Activated CD4-positive, alpha-beta memory T cell treated with anti-CD3 and anti-CD28 coated beads, Interleukin-2, amount 10 ng/mL, durations not matched to agents 7 days and 5 days (primary cell): ENCODE measurements around the gene C2orf15. TPM values are rescaled to one million over a fixed set of nuclear protein-coding genes. Genes with fewer than 3 reads are reported as not detected.

Experiments
- CTCF ChIA-PET: fragments of 350-600 bp; sonication (Branson Sonifier 250); formaldehyde crosslinking; loops from one replicate; lab custom pipeline; 2021; ENCODE audit warnings: antibody characterized with exemption, inconsistent platforms; lab: Charles Lee
- POLR2A ChIA-PET: fragments of 350-600 bp; sonication (Branson Sonifier 250); formaldehyde crosslinking; loops from one replicate; lab custom pipeline; 2021; ENCODE audit warnings: antibody characterized with exemption; lab: Charles Lee
- DNase-seq: peaks from one replicate; pipeline ENCODE4 v3.0.0-alpha.2; 2020
- H3K27ac Mint-ChIP-seq: one replicate; pipeline ENCODE4 v1.8.0; 2021; ENCODE audit warnings: mild to moderate bottlenecking, mixed read lengths
- H3K27me3 Mint-ChIP-seq: one replicate; pipeline ENCODE4 v1.8.0; 2021; ENCODE audit warnings: mixed read lengths
- H3K36me3 Mint-ChIP-seq: one replicate; pipeline ENCODE4 v1.8.0; 2021; ENCODE audit warnings: low read depth, mixed read lengths
- H3K4me1 Mint-ChIP-seq: one replicate; pipeline ENCODE4 v1.8.0; 2021; ENCODE audit warnings: mixed read lengths
- H3K4me3 Mint-ChIP-seq: one replicate; pipeline ENCODE4 v1.8.0; 2021; ENCODE audit warnings: mild to moderate bottlenecking, mixed read lengths
- H3K9me3 Mint-ChIP-seq: one replicate; pipeline ENCODE4 v1.8.0; 2021; ENCODE audit warnings: mixed read lengths
- total RNA-seq, 2 experiments: library from RNA; stranded (reverse); gene quantifications; one replicate each; pipeline ENCODE4 v1.2.3, GENCODE V29; 2021

C2orf15 gene
- total RNA-seq, 2 experiments from 2014 or later = 0.18 to 0.35 TPM

DNA sequence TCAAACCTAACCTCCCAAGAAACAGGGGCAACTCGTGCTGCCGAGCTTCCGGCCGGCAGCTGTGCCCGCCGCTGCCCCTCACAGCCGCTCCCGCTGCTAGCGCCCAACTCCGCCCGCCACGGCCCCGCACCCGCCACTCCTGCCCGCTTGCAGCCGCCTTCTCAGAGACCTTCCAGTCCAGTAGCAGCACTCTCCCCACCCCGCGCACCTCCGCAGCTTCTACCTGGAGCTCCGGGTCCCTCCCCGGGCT is 722 bp upstream of the C2orf15 start:
- POLR2A ChIA-PET = interaction anchor here (0.8 to 3.3 kb wide), 8 partner anchors 12 to 532 kb away, joined by 3 to 32 read pairs (median 4); partner anchors contain the start of genes EIF5B, LIPT1, MITD1 and MRPL30
- Mint-ChIP-seq H3K27ac (peak overlapping the region; percentile 85), H3K9me3 (no peaks in the 10 kb centered on the region), H3K36me3 (peaks cover 3% of the 10 kb centered on the region), H3K27me3 (peaks cover 9% of the 10 kb centered on the region), H3K4me3 (peak overlapping the region; percentile 97), H3K4me1 (peaks cover 23% of the 10 kb centered on the region)
- no peak for DNase-seq
- CTCF ChIA-PET = interaction anchor here (0.8 to 2.0 kb wide), 6 partner anchors 9 to 56 kb away, joined by 3 to 8 read pairs (median 4); partner anchors contain the start of genes LIPT1, MITD1, MRPL30 and TSGA10

DNA sequence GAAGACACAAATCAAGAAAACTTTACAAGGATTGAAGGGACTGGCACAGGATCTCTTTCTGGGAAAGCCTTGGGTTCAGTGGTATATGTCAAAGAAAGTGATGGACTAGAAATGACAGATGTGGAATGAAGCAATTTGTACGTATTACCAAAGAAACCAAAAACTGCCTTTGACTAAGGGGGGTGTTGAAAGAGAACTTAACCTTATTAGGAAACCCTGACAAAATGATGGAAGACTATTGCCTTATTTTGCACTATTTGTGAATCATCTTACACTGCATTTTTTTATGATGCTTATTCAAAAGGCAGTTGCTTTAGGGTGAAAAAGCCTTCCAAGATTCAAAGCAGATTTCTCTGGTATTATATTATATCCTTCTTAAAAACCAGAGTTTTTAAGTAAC is 9.2 kb downstream of the C2orf15 start:
- POLR2A ChIA-PET = no interaction called here

DNA sequence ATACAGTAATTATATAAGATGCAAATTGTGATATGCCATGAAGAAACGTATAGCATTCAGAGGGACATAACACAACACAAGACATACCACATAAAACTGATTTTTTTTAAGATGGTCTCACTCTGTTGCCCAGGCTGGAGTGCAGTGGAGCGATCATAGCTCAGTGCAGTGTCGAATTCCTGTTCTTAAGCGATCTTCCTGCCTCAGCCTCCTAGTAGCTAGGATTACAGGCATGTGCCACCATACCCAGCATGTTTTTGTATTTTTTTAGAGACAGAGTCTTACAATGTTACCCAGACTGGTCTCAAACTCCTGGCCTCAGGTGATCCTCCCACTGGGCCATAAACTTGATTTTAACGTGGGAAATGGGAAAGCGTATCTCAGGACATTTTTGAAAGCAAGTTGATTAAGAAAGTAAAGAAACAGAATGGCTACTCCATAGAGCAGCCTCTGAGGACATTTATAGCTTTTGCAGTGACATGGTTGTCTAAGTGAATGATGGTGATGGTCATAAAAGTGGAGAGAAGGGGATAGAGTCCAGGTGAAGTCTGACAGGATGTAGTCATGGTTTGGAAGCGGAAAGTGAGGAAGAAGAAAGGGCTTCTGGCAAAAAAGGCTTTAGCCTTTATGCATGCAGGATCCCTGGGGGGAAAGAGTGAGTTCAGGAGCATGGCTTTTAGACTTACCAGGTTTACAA is 10.8 kb downstream of the C2orf15 start:
- Mint-ChIP-seq H3K36me3 (peaks cover 9% of the 10 kb centered on the region), H3K9me3 (no peaks in the 10 kb centered on the region), H3K4me1 (peaks cover 24% of the 10 kb centered on the region), H3K27me3 (no peaks in the 10 kb centered on the region), H3K27ac (no peak overlapping the region), H3K4me3 (no peak overlapping the region)
- ChIA-PET POLR2A (interaction anchor here (1.2 to 2.1 kb wide), 2 partner anchors 12 to 28 kb away, joined by 3 to 5 read pairs; partner anchors contain the start of gene C2orf15), CTCF (no interaction called here)
- no peak for DNase-seq

More for the DNA sequence above, 9.2 kb downstream of the C2orf15 start:
- CTCF ChIA-PET = interaction anchor here (0.6 to 0.8 kb wide), 2 partner anchors 7 to 10 kb away, joined by 3 to 4 read pairs; partner anchors contain the start of gene C2orf15
- H3K9me3 Mint-ChIP-seq = no peaks in the 10 kb centered on the region
- no peaks in the 10 kb centered on the region for H3K27me3 Mint-ChIP-seq
- no peaks in the 10 kb centered on the region for H3K36me3 Mint-ChIP-seq
- DNase-seq = no peak
- H3K27ac Mint-ChIP-seq = no peak overlapping the region
- peaks cover 9% of the 10 kb centered on the region for H3K4me1 Mint-ChIP-seq
- H3K4me3 Mint-ChIP-seq = no peak overlapping the region

DNA sequence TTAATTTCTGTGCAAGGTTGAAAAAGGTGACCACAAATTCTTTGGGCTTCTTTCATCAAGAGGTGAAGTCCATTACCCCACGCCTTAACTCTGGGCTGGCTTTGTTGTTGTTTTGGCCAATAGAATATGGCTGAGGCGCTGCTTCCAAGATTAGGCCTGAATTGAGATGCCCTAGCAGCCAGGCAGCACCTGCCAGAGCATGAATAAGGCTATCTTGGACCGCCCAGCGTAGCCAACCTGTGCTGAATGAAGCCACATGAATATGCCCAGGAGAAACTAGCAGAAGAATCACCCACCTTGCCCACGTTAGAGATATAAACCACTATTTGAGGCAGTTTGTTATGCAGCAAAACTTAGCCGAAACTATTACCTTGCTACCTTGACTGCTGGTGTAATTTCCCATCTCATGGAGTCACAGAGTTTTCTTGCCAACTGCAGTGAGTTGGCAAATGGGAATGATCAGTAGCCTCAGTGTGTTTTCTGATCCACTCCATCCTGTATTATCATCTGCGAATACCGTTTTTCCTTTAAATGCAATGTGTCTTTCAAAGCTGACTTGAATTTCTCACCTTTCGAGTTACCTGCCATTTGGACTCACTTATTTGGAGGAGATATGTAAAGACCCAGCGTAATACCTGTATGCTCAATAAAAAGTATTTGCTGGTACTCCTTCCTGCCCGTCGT is 12.6 kb downstream of the C2orf15 start:
- no peak overlapping the region for H3K4me3 Mint-ChIP-seq
- peaks cover 14% of the 10 kb centered on the region for H3K36me3 Mint-ChIP-seq
- H3K9me3 Mint-ChIP-seq = no peaks in the 10 kb centered on the region
- peaks cover 29% of the 10 kb centered on the region for H3K4me1 Mint-ChIP-seq
- peak overlapping the region; percentile 72 for H3K27ac Mint-ChIP-seq
- H3K27me3 Mint-ChIP-seq = no peaks in the 10 kb centered on the region
- DNase-seq = no peak
- ChIA-PET POLR2A (interaction anchor here (0.7 to 4.7 kb wide), 12 partner anchors 13 to 425 kb away, joined by 3 to 32 read pairs (median 4); partner anchors contain the start of genes C2orf15, MITD1, MRPL30 and TXNDC9), CTCF (interaction anchor here (2.3 to 4.5 kb wide), 2 partner anchors 14 to 26 kb away, joined by 7 to 23 read pairs; no protein-coding TSS in a partner anchor)

DNA sequence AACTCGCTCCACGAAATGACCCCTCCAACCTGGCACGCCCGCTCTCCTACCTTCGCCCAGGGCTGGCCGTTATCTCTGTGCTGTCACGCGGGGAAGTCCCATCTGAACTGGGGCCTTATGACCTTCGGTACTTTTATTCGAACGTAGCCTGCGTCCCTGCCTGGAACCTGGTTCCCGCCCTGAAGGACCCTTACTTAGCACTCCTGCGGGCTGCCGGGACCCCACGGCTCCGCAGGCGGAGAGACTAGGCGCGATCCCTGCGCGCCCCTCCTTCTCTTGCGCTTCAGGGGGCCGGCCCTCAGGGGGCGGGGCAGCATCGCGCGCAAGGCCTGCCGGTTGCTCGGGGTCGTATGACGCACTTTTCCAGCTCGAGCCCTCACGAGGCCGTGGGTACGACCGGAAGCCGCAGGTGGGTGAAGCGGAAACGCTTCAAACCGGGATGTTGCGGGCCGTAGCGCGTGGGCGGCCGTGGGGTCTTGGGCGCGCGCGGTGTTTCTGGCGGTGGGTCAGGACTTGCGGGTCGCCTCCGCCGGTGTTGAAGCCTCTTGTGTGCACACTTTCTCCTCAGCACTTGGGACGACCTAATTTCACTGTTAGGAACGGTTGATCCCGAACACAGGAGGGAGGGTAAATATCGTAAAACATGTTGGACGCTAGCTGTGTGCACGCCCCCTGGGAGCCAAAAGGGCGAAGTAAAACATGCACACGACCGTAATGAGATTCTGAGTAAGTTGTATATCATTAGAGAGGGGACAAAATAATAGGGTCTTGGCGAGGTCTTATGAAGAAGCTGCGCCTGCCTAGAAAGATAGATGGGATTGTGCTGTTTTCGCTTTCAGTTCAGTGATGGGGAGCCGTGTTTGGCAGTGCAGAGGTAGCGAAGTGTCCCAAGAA is 13.4 kb downstream of the C2orf15 start, which contains the start of the genes LIPT1 and TSGA10:
Gene LIPT1 (plus strand): TSS at position 325 of the 894 bp plus-strand sequence. CDS start 6,991 bp downstream, outside the sequence.
Gene TSGA10 (minus strand): TSS at position 300 of the 894 bp plus-strand sequence. CDS start 45,503 bp downstream, outside the sequence.
- Mint-ChIP-seq H3K36me3 (peaks cover 19% of the 10 kb centered on the region), H3K9me3 (no peaks in the 10 kb centered on the region), H3K4me3 (no peak within 1 kb of the TSS), H3K27me3 (no peaks in the 10 kb centered on the region), H3K27ac (peak within 1 kb of the TSS; percentile 72), H3K4me1 (peaks cover 29% of the 10 kb centered on the region)
- ChIA-PET CTCF (interaction anchor here (1.2 to 4.5 kb wide), 4 partner anchors 13 to 25 kb away, joined by 3 to 23 read pairs (median 8); partner anchors contain the start of gene C2orf15), POLR2A (interaction anchor here (0.6 to 4.7 kb wide), 16 partner anchors 9 to 546 kb away, joined by 3 to 32 read pairs (median 4); partner anchors contain the start of genes C2orf15, COA5, MITD1 and MRPL30)
- DNase-seq = peak; percentile 93

DNA sequence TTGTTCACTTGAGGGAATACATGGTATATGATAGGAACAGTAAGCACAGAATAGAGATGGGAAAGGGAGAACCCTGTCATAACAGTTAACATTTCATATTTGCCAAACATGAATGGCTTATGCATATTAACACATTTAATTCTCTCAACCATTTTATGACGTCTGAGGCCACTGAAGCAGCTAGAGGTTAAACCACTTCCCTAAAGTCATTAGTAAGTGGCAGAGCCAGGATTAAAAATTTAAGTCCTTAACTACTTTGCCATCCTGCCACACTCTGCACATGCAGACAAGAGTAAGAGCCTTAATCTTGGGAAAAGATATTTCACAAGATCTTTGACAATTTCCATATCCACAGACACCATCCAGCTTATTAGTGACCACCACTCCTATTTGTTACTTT is 15.4 kb downstream of the C2orf15 start:
- H3K4me3 Mint-ChIP-seq = no peak overlapping the region
- POLR2A ChIA-PET = interaction anchor here (1.3 to 4.7 kb wide), 4 partner anchors 13 to 427 kb away, joined by 3 to 32 read pairs (median 4); partner anchors contain the start of gene C2orf15
- H3K9me3 Mint-ChIP-seq = no peaks in the 10 kb centered on the region
- H3K36me3 Mint-ChIP-seq = peaks cover 19% of the 10 kb centered on the region
- no peak for DNase-seq
- CTCF ChIA-PET = interaction anchor here (1.5 to 4.5 kb wide), 3 partner anchors 11 to 23 kb away, joined by 5 to 23 read pairs (median 15); partner anchors contain the start of gene MITD1
- peaks cover 26% of the 10 kb centered on the region for H3K4me1 Mint-ChIP-seq
- no peaks in the 10 kb centered on the region for H3K27me3 Mint-ChIP-seq
- H3K27ac Mint-ChIP-seq = no peak overlapping the region

DNA sequence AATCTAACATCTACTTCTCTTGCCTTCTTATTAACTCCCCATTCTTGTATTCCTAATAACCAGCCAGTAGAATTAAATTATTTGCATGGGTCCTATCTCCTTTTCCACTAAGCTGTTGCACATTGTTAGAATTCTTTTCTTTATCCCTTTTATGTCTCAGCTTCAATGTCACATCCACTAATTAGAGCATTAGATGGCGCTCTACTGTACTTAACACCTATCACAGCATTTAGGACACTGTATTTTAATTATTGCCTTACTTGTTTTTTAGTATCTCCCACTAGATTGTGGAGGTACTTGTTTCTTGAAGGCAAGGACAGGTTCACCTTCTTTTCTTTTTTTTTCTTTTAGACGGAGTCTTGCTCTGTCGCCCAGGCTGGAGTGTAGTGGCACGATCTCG is 17.1 kb downstream of the C2orf15 start:
- H3K27ac Mint-ChIP-seq = no peak overlapping the region
- POLR2A ChIA-PET = interaction anchor here (1.6 to 4.7 kb wide), 2 partner anchors 11 to 17 kb away, joined by 4 to 32 read pairs; partner anchors contain the start of gene C2orf15
- CTCF ChIA-PET = interaction anchor here (0.7 to 4.5 kb wide), 6 partner anchors 7 to 322 kb away, joined by 3 to 23 read pairs (median 4); partner anchors contain the start of genes C2orf15 and MITD1

DNA sequence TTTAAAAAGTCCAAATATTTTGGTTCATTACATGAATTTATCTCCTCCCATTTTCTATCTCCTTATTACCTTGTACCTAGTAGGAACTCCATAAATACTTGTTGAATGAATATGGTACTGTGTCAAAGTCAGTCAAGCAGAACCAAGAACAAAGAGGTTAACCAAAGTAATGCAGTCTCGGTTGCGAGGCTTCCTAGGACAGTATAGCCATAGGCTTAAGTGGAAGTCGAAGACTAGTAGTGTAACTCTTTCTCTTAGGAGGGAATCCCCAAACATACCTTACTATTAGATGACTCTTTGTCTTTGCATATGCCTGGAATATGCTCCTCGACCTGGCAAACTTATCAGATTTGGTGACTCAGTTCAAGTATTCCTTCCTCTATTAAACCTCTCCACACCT is 18.1 kb downstream of the C2orf15 start:
- Mint-ChIP-seq H3K27ac (no peak overlapping the region), H3K4me3 (no peak overlapping the region), H3K4me1 (peaks cover 26% of the 10 kb centered on the region), H3K9me3 (no peaks in the 10 kb centered on the region), H3K27me3 (no peaks in the 10 kb centered on the region), H3K36me3 (peaks cover 31% of the 10 kb centered on the region)
- POLR2A ChIA-PET = no interaction called here
- CTCF ChIA-PET = interaction anchor here (1.4 to 3.7 kb wide), 2 partner anchors 18 to 21 kb away, joined by 3 to 15 read pairs; partner anchors contain the start of genes C2orf15 and MITD1
- no peak for DNase-seq

More for the DNA sequence above, 17.1 kb downstream of the C2orf15 start:
- no peak overlapping the region for H3K4me3 Mint-ChIP-seq
- no peak for DNase-seq
- H3K27me3 Mint-ChIP-seq = no peaks in the 10 kb centered on the region
- H3K4me1 Mint-ChIP-seq = peaks cover 26% of the 10 kb centered on the region
- H3K36me3 Mint-ChIP-seq = peaks cover 24% of the 10 kb centered on the region
- H3K9me3 Mint-ChIP-seq = no peaks in the 10 kb centered on the region

DNA sequence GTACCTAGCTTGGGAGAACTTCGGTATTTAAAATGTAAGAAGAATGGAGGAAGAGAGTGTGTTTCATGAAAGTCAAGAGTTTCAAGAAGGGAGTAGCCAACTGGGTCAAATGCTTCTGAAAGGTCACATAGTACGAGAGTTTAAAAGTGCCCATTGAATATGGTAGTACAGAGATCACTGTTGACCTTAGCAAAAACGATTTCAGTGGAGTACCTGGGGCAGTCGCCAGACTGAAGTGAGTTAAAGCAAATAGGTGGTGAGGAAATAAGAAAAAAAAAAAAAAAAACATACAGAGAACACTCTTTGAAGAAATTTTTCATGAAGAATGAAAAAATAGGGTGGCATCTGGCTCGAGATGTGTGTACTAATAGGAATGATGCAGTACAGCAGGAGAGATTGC is 24.7 kb downstream of the C2orf15 start:
- POLR2A ChIA-PET = interaction anchor here (0.7 to 1.5 kb wide), 2 partner anchors 10 to 14 kb away, joined by 3 to 6 read pairs; partner anchors contain the start of genes MITD1 and MRPL30

DNA sequence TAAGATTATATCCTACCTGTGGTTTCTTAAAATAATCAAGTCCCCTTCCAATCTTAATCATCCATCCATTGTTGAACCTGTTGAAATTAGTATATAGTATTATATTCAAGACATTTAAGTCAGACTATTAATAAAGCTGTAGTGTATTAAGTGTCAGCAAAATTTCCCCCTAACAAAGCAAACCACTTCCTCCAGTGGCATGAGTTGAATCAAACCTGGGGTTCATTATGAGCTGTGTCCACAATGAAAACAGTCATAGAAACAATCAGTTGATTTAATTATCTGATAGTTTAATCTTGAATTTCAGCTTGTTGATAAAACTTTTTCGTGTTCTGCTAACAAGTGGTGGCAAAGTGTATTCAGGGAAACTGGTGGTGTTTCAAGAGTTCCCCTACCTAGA is 28.0 kb downstream of the C2orf15 start:
- H3K27me3 Mint-ChIP-seq = no peaks in the 10 kb centered on the region
- DNase-seq = no peak
- no peaks in the 10 kb centered on the region for H3K9me3 Mint-ChIP-seq
- H3K4me1 Mint-ChIP-seq = peaks cover 24% of the 10 kb centered on the region
- CTCF ChIA-PET = interaction anchor here (0.6 to 3.3 kb wide), 4 partner anchors 9 to 321 kb away, joined by 3 to 23 read pairs (median 4); partner anchors contain the start of genes LIPT1, MITD1, MRPL30 and TSGA10
- H3K36me3 Mint-ChIP-seq = peaks cover 68% of the 10 kb centered on the region
- POLR2A ChIA-PET = interaction anchor here (1.0 to 2.4 kb wide), 3 partner anchors 11 to 14 kb away, joined by 4 to 15 read pairs (median 4); partner anchors contain the start of genes MITD1 and MRPL30
- H3K4me3 Mint-ChIP-seq = no peak overlapping the region
- H3K27ac Mint-ChIP-seq = peak overlapping the region; percentile 9

More for the DNA sequence above, 24.7 kb downstream of the C2orf15 start:
- no peak for DNase-seq
- Mint-ChIP-seq H3K27ac (peak overlapping the region; percentile 41), H3K36me3 (peaks cover 60% of the 10 kb centered on the region), H3K4me1 (peaks cover 17% of the 10 kb centered on the region), H3K4me3 (no peak overlapping the region), H3K9me3 (no peaks in the 10 kb centered on the region), H3K27me3 (no peaks in the 10 kb centered on the region)
- CTCF ChIA-PET = interaction anchor here (0.7 to 1.5 kb wide), 4 partner anchors 8 to 281 kb away, joined by 4 read pairs; no protein-coding TSS in a partner anchor

DNA sequence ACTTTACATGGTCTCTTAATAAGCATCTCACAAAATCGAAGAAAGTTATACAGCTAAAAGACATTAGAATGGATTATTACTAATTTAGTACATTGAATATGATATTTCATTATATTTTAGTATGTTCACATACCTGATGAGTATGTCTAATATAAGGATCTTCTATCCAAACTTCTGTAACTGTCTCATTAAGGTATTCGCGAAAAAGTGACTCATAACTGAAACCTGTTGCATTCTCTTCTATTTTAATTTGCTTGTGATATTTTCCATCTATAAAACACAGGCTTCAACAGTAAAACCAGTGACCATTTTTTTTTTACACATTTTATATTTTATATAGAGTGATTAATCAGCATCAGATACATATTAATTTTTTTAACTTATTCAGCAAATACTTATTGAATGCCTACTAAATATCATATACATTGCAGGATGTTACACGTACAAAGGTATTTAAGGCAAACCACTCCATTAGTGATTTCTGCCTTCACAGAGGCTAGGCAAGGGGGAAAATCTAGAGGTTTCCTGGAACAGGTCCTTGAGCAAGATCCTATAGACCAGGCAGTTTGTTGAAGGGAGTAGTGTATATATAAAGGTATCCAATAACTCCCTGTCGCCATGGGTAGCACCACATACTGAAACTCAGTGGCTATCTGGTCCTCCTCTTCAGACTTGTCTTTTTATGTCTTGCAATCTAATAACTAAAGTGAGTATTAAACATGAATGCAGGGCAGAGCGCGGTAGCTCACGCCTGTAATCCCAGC is 30.1 kb downstream of the C2orf15 start:
- H3K9me3 Mint-ChIP-seq = no peaks in the 10 kb centered on the region
- ChIA-PET POLR2A (no interaction called here), CTCF (interaction anchor here (0.5 kb wide), 1 partner anchor 334 kb away, joined by 3 read pairs; no protein-coding TSS in a partner anchor)
- DNase-seq = no peak
- H3K4me1 Mint-ChIP-seq = peaks cover 29% of the 10 kb centered on the region
- no peak overlapping the region for H3K27ac Mint-ChIP-seq
- no peak overlapping the region for H3K4me3 Mint-ChIP-seq
- peaks cover 55% of the 10 kb centered on the region for H3K36me3 Mint-ChIP-seq
- no peaks in the 10 kb centered on the region for H3K27me3 Mint-ChIP-seq
